ENCODE results near the gene HEXD.

GRCh38 chr17:82410014-82410716 lies 8.0 kb upstream of the HEXD start:
- TF ChIP-seq CTCF (IDR thresholded peaks at IDR 0.05): no peak
- no peak for TF ChIP-seq POLR2A (IDR thresholded peaks at IDR 0.05)
- TF ChIP-seq EP300 (IDR thresholded peaks at IDR 0.05): no peak

Data from upper lobe of left lung (tissue), 4 donors.